NB4 (cell line): ENCODE data around the gene DOCK9.

ENCODE experiments used
- TF ChIP-seq, protein P1 (sequence below): IDR thresholded peaks from one replicate; pipeline ENCODE4 v1.5.1; 2012; ENCODE audit warnings: low read depth, low read length
- TF ChIP-seq, protein P2 (sequence below): IDR thresholded peaks from 2 replicates; pipeline ENCODE4 v1.6.1; 2011; ENCODE audit warnings: low read depth, low read length

GRCh38 chr13:98919566-98919965, 58.3 kb downstream of the DOCK9 start:
- TF ChIP-seq, protein P1, sequence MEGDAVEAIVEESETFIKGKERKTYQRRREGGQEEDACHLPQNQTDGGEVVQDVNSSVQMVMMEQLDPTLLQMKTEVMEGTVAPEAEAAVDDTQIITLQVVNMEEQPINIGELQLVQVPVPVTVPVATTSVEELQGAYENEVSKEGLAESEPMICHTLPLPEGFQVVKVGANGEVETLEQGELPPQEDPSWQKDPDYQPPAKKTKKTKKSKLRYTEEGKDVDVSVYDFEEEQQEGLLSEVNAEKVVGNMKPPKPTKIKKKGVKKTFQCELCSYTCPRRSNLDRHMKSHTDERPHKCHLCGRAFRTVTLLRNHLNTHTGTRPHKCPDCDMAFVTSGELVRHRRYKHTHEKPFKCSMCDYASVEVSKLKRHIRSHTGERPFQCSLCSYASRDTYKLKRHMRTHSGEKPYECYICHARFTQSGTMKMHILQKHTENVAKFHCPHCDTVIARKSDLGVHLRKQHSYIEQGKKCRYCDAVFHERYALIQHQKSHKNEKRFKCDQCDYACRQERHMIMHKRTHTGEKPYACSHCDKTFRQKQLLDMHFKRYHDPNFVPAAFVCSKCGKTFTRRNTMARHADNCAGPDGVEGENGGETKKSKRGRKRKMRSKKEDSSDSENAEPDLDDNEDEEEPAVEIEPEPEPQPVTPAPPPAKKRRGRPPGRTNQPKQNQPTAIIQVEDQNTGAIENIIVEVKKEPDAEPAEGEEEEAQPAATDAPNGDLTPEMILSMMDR: no peak
- TF ChIP-seq, protein P2, sequence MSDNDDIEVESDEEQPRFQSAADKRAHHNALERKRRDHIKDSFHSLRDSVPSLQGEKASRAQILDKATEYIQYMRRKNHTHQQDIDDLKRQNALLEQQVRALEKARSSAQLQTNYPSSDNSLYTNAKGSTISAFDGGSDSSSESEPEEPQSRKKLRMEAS: no peak
